GM21423 (cell line): ENCODE measurements around the gene CHDH.
A peak's percentile ranks its signal among the peaks of the same experiment; 100 is the strongest.

Source experiments
- ATAC-seq: cut with Tn5 transposase; IDR thresholded peaks from one replicate; pipeline ENCODE4 v1.9.1; 2021; ENCODE audit warnings: mild to moderate bottlenecking, moderate library complexity; ENCODE audit not compliant: unreplicated experiment

The CHDH gene

GRCh38 chr3:53846134-53846850 is at the start of gene CHDH, which contains the start of gene IL17RB:
Gene CHDH, minus strand, starts transcription at chr3:53846419. Its CDS starts 22,411 bp downstream, at chr3:53824008.
Gene IL17RB, plus strand, starts transcription at chr3:53846568. Its CDS starts 21 bp downstream, at chr3:53846589.
- peak; percentile 43 for ATAC-seq

- no peak for ATAC-seq
These were observed 46.0 kb upstream of the CHDH start for GRCh38 chr3:53892286-53892637.

GRCh38 chr3:53891497-53892285 is 45.5 kb upstream of the CHDH start, which contains the start of gene SELENOK:
Gene SELENOK, minus strand, starts transcription at chr3:53891859.
- peak; percentile 96 for ATAC-seq

- ATAC-seq = no peak
These were observed 44.7 kb upstream of the CHDH start for GRCh38 chr3:53890726-53891475.

GRCh38 chr3:53888232-53888631 is 42.0 kb upstream of the CHDH start:
- ATAC-seq = no peak

- no peak for ATAC-seq
These were observed 41.2 kb upstream of the CHDH start for GRCh38 chr3:53887446-53887845.

GRCh38 chr3:53885239-53885638 is 39.0 kb upstream of the CHDH start:
- ATAC-seq = no peak

- no peak for ATAC-seq
These were observed 38.4 kb upstream of the CHDH start for GRCh38 chr3:53884623-53885022.

GRCh38 chr3:53883008-53883407 is 36.8 kb upstream of the CHDH start:
- ATAC-seq = no peak

- ATAC-seq = peak; percentile 82
These were observed 35.7 kb upstream of the CHDH start, which contains the start of gene ACTR8 for GRCh38 chr3:53881691-53882593. Gene ACTR8, minus strand, starts transcription at chr3:53882152. Its CDS starts 51 bp downstream, at chr3:53882101.

- no peak for ATAC-seq
These were observed 34.5 kb upstream of the CHDH start for GRCh38 chr3:53880396-53881345.

GRCh38 chr3:53865732-53866499 is 19.7 kb upstream of the CHDH start:
- peak; percentile 77 for ATAC-seq

- no peak for ATAC-seq
These were observed 16.9 kb upstream of the CHDH start for GRCh38 chr3:53863145-53863544.

GRCh38 chr3:53862241-53862640 is 16.0 kb upstream of the CHDH start:
- no peak for ATAC-seq

- no peak for ATAC-seq
These were observed 14.0 kb upstream of the CHDH start for GRCh38 chr3:53860196-53860595.

- ATAC-seq = no peak
These were observed 13.0 kb upstream of the CHDH start for GRCh38 chr3:53859178-53859577.

GRCh38 chr3:53858096-53858741 is 12.0 kb upstream of the CHDH start:
- ATAC-seq = no peak

GRCh38 chr3:53856964-53857363 is 10.7 kb upstream of the CHDH start:
- ATAC-seq = peak; percentile 61
